Uterine smooth muscle cell (primary cell): ENCODE data around the gene PIK3R2. TPM values are rescaled to one million over a fixed set of nuclear protein-coding genes. Genes with fewer than 3 reads are reported as not detected.

Source experiments
- total RNA-seq: library from RNA; depleted of rRNA; stranded (reverse); fragments of >200 nt; gene quantifications from 2 replicates; pipeline ENCODE4 v1.2.3, GENCODE V29; 2014

Gene PIK3R2
- 8.7 and 15.7 TPM in 2 replicates for total RNA-seq

DNA sequence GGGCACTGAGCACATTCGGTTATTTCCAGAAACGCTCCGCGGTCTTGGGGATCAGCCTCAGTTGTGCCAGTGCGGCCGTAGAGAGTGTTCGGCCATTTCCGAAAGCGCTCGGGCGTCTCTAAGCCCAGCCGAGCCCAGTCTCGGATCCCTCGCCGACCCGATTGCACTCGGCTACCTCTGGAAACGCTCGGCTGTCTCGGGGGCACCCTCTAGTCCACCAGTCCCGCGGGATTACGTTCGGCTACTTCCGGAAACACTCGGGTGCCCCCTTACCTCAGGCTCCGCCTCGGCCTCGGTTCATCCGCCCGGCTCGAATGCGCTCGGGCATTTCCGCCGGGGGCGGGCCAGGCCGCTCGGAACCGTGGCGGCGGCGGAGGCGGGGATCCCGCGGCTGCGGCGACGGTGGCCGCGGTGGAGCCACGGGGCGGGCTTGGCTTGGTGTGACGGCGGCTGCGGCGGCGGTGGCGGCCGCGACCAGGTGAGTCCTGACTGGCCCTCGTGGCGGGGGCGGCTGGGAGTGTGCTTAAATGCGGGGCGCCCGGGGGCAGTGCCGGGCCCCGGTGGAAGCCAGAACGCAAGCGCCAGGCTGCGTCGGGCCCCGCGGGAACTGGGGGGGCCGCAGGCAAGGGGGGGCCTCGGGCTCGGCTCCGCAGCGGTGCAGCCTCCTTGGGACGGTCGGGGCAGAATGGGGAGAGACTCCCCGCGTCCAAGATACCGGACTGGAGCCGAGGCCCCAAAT, at the start of gene PIK3R2:
Gene PIK3R2 (plus strand): TSS at position 347 of the 739 bp plus-strand sequence. CDS start 2,717 bp downstream, outside the sequence.

GRCh38 chr19:18173572-18174288, 20.8 kb downstream of the PIK3R2 start, which contains the start of gene IFI30:
TSS of gene IFI30 (plus strand) at chr19:18173813. CDS start at chr19:18173842, 29 bp downstream.

DNA sequence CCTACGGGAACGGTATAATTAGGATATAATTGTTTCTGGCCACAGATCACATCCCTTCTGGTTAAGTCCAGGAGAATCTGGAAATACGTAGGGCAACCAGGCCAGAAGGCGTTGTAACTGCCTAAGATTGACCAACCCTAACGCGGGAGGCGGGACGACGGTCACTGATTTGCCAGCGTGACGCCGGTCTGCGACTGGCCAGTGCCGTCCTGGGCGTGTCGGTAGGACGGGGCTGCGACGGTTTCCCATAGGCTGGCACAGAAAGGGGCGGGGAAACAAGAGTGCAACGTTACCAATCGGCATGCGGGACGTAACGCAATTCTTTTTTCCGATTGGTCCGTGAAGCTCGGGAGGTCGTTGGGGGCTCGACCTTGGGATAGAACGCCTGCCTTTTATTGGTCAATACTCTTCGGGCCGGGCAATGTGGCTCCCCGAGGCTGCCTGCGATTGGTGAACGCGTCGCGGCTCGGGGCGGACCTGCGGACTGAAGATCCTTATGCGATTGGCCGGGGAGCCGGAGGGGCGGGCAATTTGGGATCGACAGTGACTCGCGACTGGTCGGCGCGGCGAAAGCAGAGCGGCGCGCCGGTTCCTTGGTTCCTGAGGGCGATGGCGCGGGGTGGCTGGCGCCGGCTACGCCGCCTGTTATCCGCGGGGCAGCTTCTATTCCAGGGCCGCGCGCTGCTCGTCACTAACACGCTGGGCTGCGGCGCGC, 39.9 kb downstream of the PIK3R2 start, which contains the start of gene MPV17L2:
Gene MPV17L2 (plus strand): TSS at position 546 of the 715 bp plus-strand sequence. CDS start 64 bp downstream, at position 610.

DNA sequence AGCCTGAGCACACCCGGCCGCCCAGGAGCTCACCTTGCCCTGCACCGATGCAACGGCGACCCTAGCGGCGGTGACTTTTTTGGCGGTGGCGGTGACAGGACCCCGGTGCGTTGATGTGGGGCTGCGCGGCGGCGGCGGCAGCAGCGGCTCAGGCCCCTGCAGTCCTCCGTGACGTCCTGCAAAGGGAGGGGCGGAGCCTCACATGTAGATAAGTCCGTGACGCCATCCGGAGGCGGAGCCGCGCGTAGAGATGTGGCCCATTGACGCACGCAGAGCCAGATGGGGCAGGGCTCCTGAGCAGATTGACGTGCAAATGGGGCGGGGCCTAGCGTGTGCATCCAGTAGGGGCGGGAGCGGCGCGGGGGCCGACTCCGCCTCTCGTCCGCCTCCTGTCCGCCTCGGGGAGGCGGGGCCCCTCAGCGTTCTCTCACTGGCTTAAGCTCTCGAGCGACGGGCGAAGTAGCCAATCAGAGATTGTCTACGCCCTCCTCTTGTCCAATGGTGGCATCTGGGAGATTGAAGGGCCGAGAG, 51.0 kb downstream of the PIK3R2 start, which contains the start of gene RAB3A:
Gene RAB3A (minus strand): TSS at position 180 of the 531 bp plus-strand sequence. CDS start 1,302 bp downstream, outside the sequence.

Other genes with a start within 250 kb of the PIK3R2 start
- gene CCDC124, start 220.1 kb upstream of the PIK3R2 start, total RNA-seq = 36.0 and 43.5 TPM in 2 replicates
- under 0.01 and 0.11 TPM in 2 replicates for gene KCNN1, start 186.1 kb upstream of the PIK3R2 start, total RNA-seq
- 6.2 and 7.7 TPM in 2 replicates for gene ARRDC2, start 145.0 kb upstream of the PIK3R2 start, total RNA-seq
- gene IL12RB1, start 66.2 kb upstream of the PIK3R2 start, total RNA-seq = not detected in 2 replicates
- 1.2 and 2.7 TPM in 2 replicates for gene MAST3, start 55.4 kb upstream of the PIK3R2 start, total RNA-seq
- gene IFI30, start 20.6 kb downstream of the PIK3R2 start, total RNA-seq = 0.87 and 2.3 TPM in 2 replicates
- 11.6 and 20.9 TPM in 2 replicates for gene MPV17L2, start 40.1 kb downstream of the PIK3R2 start, total RNA-seq
- 0.89 and 1.5 TPM in 2 replicates for gene RAB3A, start 50.9 kb downstream of the PIK3R2 start, total RNA-seq
- under 0.01 and 0.44 TPM in 2 replicates for gene PDE4C, start 73.3 kb downstream of the PIK3R2 start, total RNA-seq
- 0.44 and 0.50 TPM in 2 replicates for gene IQCN, start 121.3 kb downstream of the PIK3R2 start, total RNA-seq
- 136 and 174 TPM in 2 replicates for gene JUND, start 128.5 kb downstream of the PIK3R2 start, total RNA-seq
- gene LSM4, start 169.9 kb downstream of the PIK3R2 start, total RNA-seq = 122 and 207 TPM in 2 replicates
- 24.0 and 50.5 TPM in 2 replicates for gene PGPEP1, start 187.4 kb downstream of the PIK3R2 start, total RNA-seq
- 82.9 and 265 TPM in 2 replicates for gene GDF15, start 233.0 kb downstream of the PIK3R2 start, total RNA-seq
- gene LRRC25, start 244.5 kb downstream of the PIK3R2 start, total RNA-seq = 0.11 and 0.25 TPM in 2 replicates